K562 (cell line): ENCODE measurements around the gene OTOG.

Source experiments
- ESRRB ChIP-seq: fragments of 250-450 bp; sonication (Bioruptor Pico); IDR thresholded peaks from 2 replicates; pipeline ENCODE4 v1.5.0; 2020; ENCODE audit warnings: mild to moderate bottlenecking, moderate library complexity, borderline replicate concordance
- PTRF ChIP-seq: fragments of 450-650 bp; IDR thresholded peaks from 2 replicates; pipeline ENCODE4 v1.6.1; 2016; ENCODE audit warnings: mild to moderate bottlenecking, missing genetic modification characterization, missing compliant biosample characterization
- USF2 ChIP-seq: sonication (generic); formaldehyde crosslinking; IDR thresholded peaks from 2 replicates; pipeline ENCODE4 v1.5.0; 2020; ENCODE audit warnings: missing genetic modification reagents
- ZFP36 ChIP-seq: fragments of 150-350 bp; IDR thresholded peaks from 2 replicates; pipeline ENCODE4 v1.6.1; 2018; ENCODE audit warnings: low read length, low read depth; ENCODE audit not compliant: partially characterized antibody

DNA sequence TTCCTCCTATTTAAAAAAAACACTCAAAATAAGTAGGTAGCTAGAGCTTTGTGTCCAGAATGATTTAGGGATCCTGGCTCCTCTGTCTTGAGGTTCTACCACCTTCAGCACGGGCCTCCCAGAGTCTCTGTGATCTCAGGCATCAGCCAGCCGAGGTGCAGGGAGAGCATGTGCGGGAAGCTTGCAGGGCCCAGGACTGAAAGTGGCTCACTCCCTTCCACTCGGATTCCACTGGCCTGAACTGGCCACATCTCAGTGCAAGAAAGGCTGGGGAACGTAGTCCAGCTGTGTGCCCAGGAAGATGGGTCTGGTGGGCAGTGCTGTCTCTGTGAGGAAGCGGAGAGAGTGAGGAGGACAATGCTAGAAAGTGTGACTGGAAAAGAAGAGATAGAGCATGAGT lies 104.0 kb downstream of the OTOG start:
- TF ChIP-seq USF2 (CRISPR knock-in tag), result no peak
- no peak for TF ChIP-seq ESRRB (CRISPR knock-in tag)
- TF ChIP-seq ZFP36, result no peak
- TF ChIP-seq PTRF (tag), result no peak
